Lower leg skin (tissue), 4 donors: ENCODE results near the gene VPS13D. TPM values are rescaled to one million over a fixed set of nuclear protein-coding genes. Genes with fewer than 3 reads are reported as not detected.

Experiments used
- DNase-seq, 2 donors: peaks; one replicate each; pipeline ENCODE4 v3.0.0-alpha.2; 2019; ENCODE audit warnings: low spot score in 2 of 2
- H3K4me3 ChIP-seq: fragments of 200-600 bp; sonication (generic); 2 replicates; pipeline ENCODE4 v1.5.1; 2017; ENCODE audit warnings: mild to moderate bottlenecking, low read depth; ENCODE audit not compliant: poor library complexity, severe bottlenecking
- POLR2A ChIP-seq, 2 donors: fragments of 450-650 bp; IDR thresholded peaks; one replicate each; pipeline ENCODE4 v1.6.1; 2016 to 2017; ENCODE audit warnings: antibody characterized with exemption in 2 of 2, mild to moderate bottlenecking in 1 of 2, moderate library complexity in 1 of 2
- WGBS, 2 donors: methylation state at CpG; one replicate each; pipeline ENCODE4 v1.1.5; 2018; 5-methylcytosine and 5-hydroxymethylcytosine counted together
- intact Hi-C: fragments of 100-400 bp; cut with DNase I; formaldehyde crosslinking; loops from one replicate; pipeline ENCODE4 v1.15.0; 2023; ENCODE audit warnings: low total_unique reads
- total RNA-seq, 4 donors: library from RNA; depleted of rRNA; stranded (reverse); fragments of >200 nt; gene quantifications; one replicate each; pipeline ENCODE4 v1.1.0, GENCODE V29; 2016
- TF ChIP-seq, protein P1 (sequence below), 3 donors: fragments of 450-650 bp; IDR thresholded peaks; one replicate each; pipeline ENCODE4 v1.5.1; 2016; ENCODE audit warnings: antibody characterized with exemption in 3 of 3, mild to moderate bottlenecking in 3 of 3, moderate library complexity in 2 of 3

The VPS13D gene
- total RNA-seq, 4 donors from 2014 or later = 96.5 to 200 (median 116) TPM

DNA sequence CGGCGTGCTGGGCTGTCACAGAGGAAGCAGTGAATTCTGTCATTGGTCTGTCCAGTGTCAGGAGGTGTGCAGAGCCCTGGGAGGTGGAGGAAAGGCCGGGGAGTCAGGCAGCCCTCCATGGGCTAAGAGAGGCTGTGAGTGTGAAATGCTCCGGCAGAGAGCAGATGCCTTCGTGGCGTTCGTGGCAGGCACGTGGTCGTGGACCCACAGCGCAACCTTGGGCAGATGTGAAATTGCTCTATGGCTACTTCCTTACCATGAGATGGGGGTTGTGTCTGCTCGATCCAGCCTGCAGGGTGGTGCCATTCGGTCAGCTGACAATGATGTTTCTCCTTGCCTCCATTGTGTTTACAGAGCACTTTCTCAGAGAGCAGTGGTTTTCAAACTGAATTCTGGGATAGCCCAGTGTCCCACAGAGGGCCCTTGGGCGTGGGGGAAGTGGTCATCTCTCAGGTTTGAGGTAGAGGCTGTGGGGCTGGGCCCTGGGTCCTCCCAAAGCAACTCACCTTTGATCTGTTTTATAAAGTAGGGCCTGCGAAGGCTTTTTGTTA lies 35.1 kb upstream of the VPS13D start:
- intact Hi-C loops = no loop called here
- TF ChIP-seq, protein P1, sequence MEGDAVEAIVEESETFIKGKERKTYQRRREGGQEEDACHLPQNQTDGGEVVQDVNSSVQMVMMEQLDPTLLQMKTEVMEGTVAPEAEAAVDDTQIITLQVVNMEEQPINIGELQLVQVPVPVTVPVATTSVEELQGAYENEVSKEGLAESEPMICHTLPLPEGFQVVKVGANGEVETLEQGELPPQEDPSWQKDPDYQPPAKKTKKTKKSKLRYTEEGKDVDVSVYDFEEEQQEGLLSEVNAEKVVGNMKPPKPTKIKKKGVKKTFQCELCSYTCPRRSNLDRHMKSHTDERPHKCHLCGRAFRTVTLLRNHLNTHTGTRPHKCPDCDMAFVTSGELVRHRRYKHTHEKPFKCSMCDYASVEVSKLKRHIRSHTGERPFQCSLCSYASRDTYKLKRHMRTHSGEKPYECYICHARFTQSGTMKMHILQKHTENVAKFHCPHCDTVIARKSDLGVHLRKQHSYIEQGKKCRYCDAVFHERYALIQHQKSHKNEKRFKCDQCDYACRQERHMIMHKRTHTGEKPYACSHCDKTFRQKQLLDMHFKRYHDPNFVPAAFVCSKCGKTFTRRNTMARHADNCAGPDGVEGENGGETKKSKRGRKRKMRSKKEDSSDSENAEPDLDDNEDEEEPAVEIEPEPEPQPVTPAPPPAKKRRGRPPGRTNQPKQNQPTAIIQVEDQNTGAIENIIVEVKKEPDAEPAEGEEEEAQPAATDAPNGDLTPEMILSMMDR (IDR thresholded peaks at IDR 0.05) = no peak
- no peak for TF ChIP-seq POLR2A (IDR thresholded peaks at IDR 0.05)
- DNase-seq = no peak
- H3K4me3 ChIP-seq = no peak overlapping the region
- 76 to 89% methylated on average over 6 to 14 of the region's 14 CpGs for WGBS, 2 donors

DNA sequence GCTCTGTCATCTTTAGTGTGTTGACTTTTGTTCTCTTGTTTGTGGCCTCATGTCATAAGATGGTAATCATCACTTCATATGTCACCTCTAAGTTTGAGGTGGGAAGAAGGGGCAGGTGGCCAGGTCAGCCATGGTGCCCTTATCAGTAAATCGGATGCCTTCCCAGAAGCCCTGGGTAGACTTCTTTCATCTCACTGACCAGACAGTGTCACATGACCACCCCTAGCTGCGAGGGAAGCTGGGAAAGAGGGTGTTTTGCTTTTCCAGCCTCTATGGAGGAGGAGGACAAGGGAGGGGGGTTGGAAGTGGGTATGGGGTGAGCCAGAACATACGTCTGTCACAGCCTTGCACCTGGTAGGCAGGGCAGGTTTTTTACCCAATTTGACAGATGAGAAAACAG lies 34.4 kb upstream of the VPS13D start:
- 66 to 81% methylated on average over 3 of the region's 3 CpGs for WGBS, 2 donors
- DNase-seq = no peak
- no peak overlapping the region for H3K4me3 ChIP-seq
- intact Hi-C loops = no loop called here
- TF ChIP-seq, protein P1 (IDR thresholded peaks at IDR 0.05) = no peak
- TF ChIP-seq POLR2A (IDR thresholded peaks at IDR 0.05) = no peak

DNA sequence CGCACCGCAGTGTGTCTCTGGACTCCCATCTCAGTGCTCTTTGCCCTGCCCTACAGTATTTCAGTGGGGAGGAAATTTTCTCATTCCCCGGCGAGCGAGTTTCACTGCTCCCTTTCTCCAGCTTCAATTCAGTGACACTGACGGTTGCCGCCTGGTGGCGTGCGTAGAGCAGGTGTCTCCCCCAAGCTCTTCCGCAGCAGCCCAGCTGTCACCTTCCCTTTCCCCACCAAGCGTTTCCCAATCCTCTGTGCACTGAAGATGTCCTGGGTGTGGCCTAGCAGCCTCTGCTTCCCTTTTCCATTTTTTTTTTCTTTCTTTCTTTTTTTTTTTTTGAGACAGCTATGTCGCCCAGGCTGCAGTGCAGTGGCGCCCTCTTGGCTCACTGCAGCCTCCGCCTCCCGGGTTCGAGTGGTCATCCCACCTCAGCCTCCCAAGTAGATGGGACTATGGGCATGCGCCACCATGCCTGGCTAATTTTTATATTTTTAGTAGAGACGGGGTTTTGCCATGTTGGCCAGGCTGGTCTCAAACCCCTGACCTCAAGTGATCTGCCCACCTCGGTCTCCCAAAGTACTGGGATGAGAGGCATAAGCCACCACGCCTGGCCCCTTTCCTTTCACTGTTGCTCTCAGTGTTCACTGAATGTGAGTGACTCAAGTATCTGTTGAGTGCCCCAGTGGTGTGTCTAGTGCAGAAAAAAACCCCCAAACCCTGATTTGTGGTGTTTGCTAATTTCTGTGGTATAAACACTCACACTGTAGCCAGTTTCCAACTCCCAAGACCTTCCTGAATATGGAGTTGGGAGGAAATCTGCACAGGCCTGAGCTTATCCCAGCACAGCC lies 33.0 kb upstream of the VPS13D start:
- TF ChIP-seq, protein P1 (IDR thresholded peaks at IDR 0.05) = no peak
- TF ChIP-seq POLR2A (IDR thresholded peaks at IDR 0.05) = no peak
- 66 to 71% methylated on average over 20 of the region's 20 CpGs for WGBS, 2 donors
- no peak overlapping the region for H3K4me3 ChIP-seq
- intact Hi-C loops = no loop called here
- DNase-seq = no peak

DNA sequence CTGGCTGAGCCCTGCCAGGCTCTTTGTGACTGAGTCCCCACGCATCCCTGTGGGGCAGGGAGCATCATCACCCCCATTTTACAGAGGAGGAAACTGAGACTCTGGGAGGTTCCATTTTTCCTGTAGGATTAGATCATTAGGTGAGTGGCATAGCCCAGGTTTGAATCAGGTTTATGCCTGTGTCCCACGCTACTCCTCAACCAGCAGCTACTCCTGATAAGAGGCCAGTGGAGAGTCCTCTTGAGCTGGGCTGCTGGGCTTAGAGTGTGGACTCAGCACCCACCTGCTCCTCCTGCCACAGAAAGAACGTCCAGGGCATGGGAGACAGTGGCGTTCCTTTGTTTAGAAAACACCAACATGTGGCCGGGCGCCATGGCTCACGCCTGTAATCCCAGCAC lies 32.3 kb upstream of the VPS13D start:
- no peak overlapping the region for H3K4me3 ChIP-seq
- intact Hi-C loops = no loop called here
- WGBS, 2 donors = 84 to 97% methylated on average over 6 to 7 of the region's 7 CpGs
- DNase-seq = no peak
- TF ChIP-seq, protein P1 (IDR thresholded peaks at IDR 0.05) = no peak
- no peak for TF ChIP-seq POLR2A (IDR thresholded peaks at IDR 0.05)

DNA sequence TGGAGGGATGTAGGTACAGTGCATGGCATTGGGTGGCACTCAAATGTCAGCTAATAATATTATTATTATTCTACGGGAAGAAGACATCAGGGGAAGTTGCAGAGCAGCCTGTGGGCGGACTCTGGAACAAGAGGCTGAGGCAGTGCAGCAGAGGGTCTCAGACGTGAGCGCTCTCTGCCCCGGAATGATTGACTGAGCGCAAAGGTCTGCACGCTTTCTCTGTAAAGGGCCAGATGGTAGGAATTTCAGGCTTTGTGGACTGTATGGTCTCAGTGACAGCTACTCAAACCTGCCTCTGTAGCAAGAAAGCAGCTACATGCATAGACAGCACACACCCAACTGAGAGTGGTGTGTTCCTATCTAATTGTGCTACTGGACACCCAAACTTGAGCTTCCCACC lies 29.6 kb upstream of the VPS13D start:
- no peak overlapping the region for H3K4me3 ChIP-seq
- TF ChIP-seq POLR2A (IDR thresholded peaks at IDR 0.05) = no peak
- TF ChIP-seq, protein P1 (IDR thresholded peaks at IDR 0.05) = no peak
- WGBS, 2 donors = 87 to 88% methylated on average over 7 of the region's 7 CpGs
- DNase-seq = no peak
- intact Hi-C loops = no loop called here
